ENCODE measurements around the gene TMEM229B.
"Not testable (repeated sequence)": the region's sequence is repeated elsewhere in the genome, so short reads cannot be mapped to it uniquely, and the experiment has no call there.

The TMEM229B gene

GRCh38 chr14:67453575-67454300 lies 34.8 kb downstream of the TMEM229B start:
- peak; percentile 1 for DNase-seq (ENCODE audit: low spot score)

- not testable (repeated sequence) for DNase-seq (ENCODE audit: low spot score)
These were observed 36.9 kb downstream of the TMEM229B start for GRCh38 chr14:67451667-67452066.

GRCh38 chr14:67449096-67449495 lies 39.4 kb downstream of the TMEM229B start:
- DNase-seq (ENCODE audit: low spot score): no peak

GRCh38 chr14:67447033-67447381 lies 41.5 kb downstream of the TMEM229B start:
- DNase-seq (ENCODE audit: low spot score): no peak

GRCh38 chr14:67446371-67447032 lies 42.0 kb downstream of the TMEM229B start:
- no peak for DNase-seq (ENCODE audit: low spot score)

- DNase-seq (ENCODE audit: low spot score): no peak
These were observed 44.1 kb downstream of the TMEM229B start for GRCh38 chr14:67444395-67444794.

GRCh38 chr14:67442139-67442906 lies 46.2 kb downstream of the TMEM229B start:
- no peak for DNase-seq (ENCODE audit: low spot score)

- DNase-seq (ENCODE audit: low spot score): no peak
These were observed 46.8 kb downstream of the TMEM229B start for GRCh38 chr14:67441672-67442071.

GRCh38 chr14:67441256-67441655 lies 47.3 kb downstream of the TMEM229B start:
- DNase-seq (ENCODE audit: low spot score): no peak

- no peak for DNase-seq (ENCODE audit: low spot score)
These were observed 48.0 kb downstream of the TMEM229B start for GRCh38 chr14:67440513-67440912.

GRCh38 chr14:67438969-67439368 lies 49.6 kb downstream of the TMEM229B start:
- DNase-seq (ENCODE audit: low spot score): no peak

GRCh38 chr14:67436006-67436866 lies 52.3 kb downstream of the TMEM229B start:
- DNase-seq (ENCODE audit: low spot score): no peak

GRCh38 chr14:67435603-67436002 lies 52.9 kb downstream of the TMEM229B start:
- no peak for DNase-seq (ENCODE audit: low spot score)

GRCh38 chr14:67432050-67432564 lies 56.4 kb downstream of the TMEM229B start:
- DNase-seq (ENCODE audit: low spot score): no peak

- no peak for DNase-seq (ENCODE audit: low spot score)
These were observed 58.9 kb downstream of the TMEM229B start for GRCh38 chr14:67429510-67430205.

- DNase-seq (ENCODE audit: low spot score): no peak
These were observed 60.0 kb downstream of the TMEM229B start for GRCh38 chr14:67428501-67429031.

GRCh38 chr14:67426983-67427606 lies 61.4 kb downstream of the TMEM229B start:
- DNase-seq (ENCODE audit: low spot score): peak; percentile 74

GRCh38 chr14:67426161-67426560 lies 62.4 kb downstream of the TMEM229B start:
- no peak for DNase-seq (ENCODE audit: low spot score)

- DNase-seq (ENCODE audit: low spot score): no peak
These were observed 62.9 kb downstream of the TMEM229B start for GRCh38 chr14:67425608-67426007.

GRCh38 chr14:67424539-67424938 lies 64.0 kb downstream of the TMEM229B start:
- no peak for DNase-seq (ENCODE audit: low spot score)
